HG03520 (cell line): ENCODE measurements around the gene SAAL1.

Experiments
- ATAC-seq: cut with Tn5 transposase; IDR thresholded peaks from one replicate; pipeline ENCODE4 v1.9.1; 2021; ENCODE audit warnings: mild to moderate bottlenecking, moderate library complexity; ENCODE audit not compliant: unreplicated experiment

The SAAL1 gene

GRCh38 chr11:18088966-18089365 lies 16.9 kb downstream of the SAAL1 start:
- ATAC-seq, result no peak

- ATAC-seq, result no peak
These were observed 17.5 kb downstream of the SAAL1 start for GRCh38 chr11:18088366-18088765.

GRCh38 chr11:18081551-18081950 lies 24.3 kb downstream of the SAAL1 start:
- no peak for ATAC-seq

- ATAC-seq, result no peak
These were observed 25.4 kb downstream of the SAAL1 start for GRCh38 chr11:18080451-18080850.

GRCh38 chr11:18078909-18079308 lies 27.0 kb downstream of the SAAL1 start:
- ATAC-seq, result no peak

- ATAC-seq, result no peak
These were observed 30.4 kb downstream of the SAAL1 start for GRCh38 chr11:18075444-18075843.

GRCh38 chr11:18071098-18071705 lies 34.7 kb downstream of the SAAL1 start:
- ATAC-seq, result no peak

GRCh38 chr11:18067372-18067771 lies 38.5 kb downstream of the SAAL1 start:
- ATAC-seq, result no peak

- no peak for ATAC-seq
These were observed 39.3 kb downstream of the SAAL1 start for GRCh38 chr11:18066626-18067025.

GRCh38 chr11:18065572-18065971 lies 40.3 kb downstream of the SAAL1 start:
- no peak for ATAC-seq

- ATAC-seq, result no peak
These were observed 41.3 kb downstream of the SAAL1 start for GRCh38 chr11:18064450-18065054.

GRCh38 chr11:18063862-18064434 lies 41.9 kb downstream of the SAAL1 start:
- ATAC-seq, result no peak

- no peak for ATAC-seq
These were observed 42.8 kb downstream of the SAAL1 start for GRCh38 chr11:18063125-18063524.

- ATAC-seq, result no peak
These were observed 44.5 kb downstream of the SAAL1 start for GRCh38 chr11:18061351-18061750.

GRCh38 chr11:18056561-18057181 lies 49.2 kb downstream of the SAAL1 start:
- no peak for ATAC-seq

GRCh38 chr11:18054511-18055103 lies 51.3 kb downstream of the SAAL1 start:
- no peak for ATAC-seq

GRCh38 chr11:18050848-18051247 lies 55.0 kb downstream of the SAAL1 start:
- no peak for ATAC-seq

GRCh38 chr11:18046116-18046777 lies 59.6 kb downstream of the SAAL1 start, which contains the start of gene TPH1:
TPH1 (minus strand) TSS chr11:18046269; CDS start chr11:18040762, 5,507 bp downstream.
- no peak for ATAC-seq

- no peak for ATAC-seq
These were observed 69.4 kb downstream of the SAAL1 start for GRCh38 chr11:18036456-18036855.
